HG03457 (cell line): ENCODE data around the gene PLEKHO2.

ENCODE experiments used
- ATAC-seq: cut with Tn5 transposase; IDR thresholded peaks from one replicate; pipeline ENCODE4 v1.9.1; 2021; ENCODE audit warnings: moderate number of reproducible peaks; ENCODE audit not compliant: unreplicated experiment

Gene PLEKHO2

GRCh38 chr15:64825431-64826294, 16.1 kb upstream of the PLEKHO2 start, which contains the start of gene PIF1:
PIF1 (minus strand) TSS chr15:64825647; CDS start chr15:64824335, 1,312 bp downstream.
- peak; percentile 62 for ATAC-seq

- ATAC-seq = no peak
These were observed 12.7 kb upstream of the PLEKHO2 start for GRCh38 chr15:64828985-64829384.

GRCh38 chr15:64833690-64834089, 8.0 kb upstream of the PLEKHO2 start:
- ATAC-seq = no peak

- ATAC-seq = no peak
These were observed 5.6 kb upstream of the PLEKHO2 start for GRCh38 chr15:64836023-64836536.

- no peak for ATAC-seq
These were observed 4.2 kb upstream of the PLEKHO2 start for GRCh38 chr15:64837502-64837901.

- no peak for ATAC-seq
These were observed 713 bp upstream of the PLEKHO2 start for GRCh38 chr15:64841060-64841343.

- ATAC-seq = no peak
These were observed 603 bp downstream of the PLEKHO2 start for GRCh38 chr15:64842096-64842939.

- ATAC-seq = no peak
These were observed 1.4 kb downstream of the PLEKHO2 start for GRCh38 chr15:64842986-64843561.

- no peak for ATAC-seq
These were observed 2.3 kb downstream of the PLEKHO2 start for GRCh38 chr15:64843991-64844390.

- no peak for ATAC-seq
These were observed 2.9 kb downstream of the PLEKHO2 start for GRCh38 chr15:64844576-64845145.

- ATAC-seq = no peak
These were observed 3.5 kb downstream of the PLEKHO2 start for GRCh38 chr15:64845183-64845611.

- no peak for ATAC-seq
These were observed 4.3 kb downstream of the PLEKHO2 start for GRCh38 chr15:64845831-64846595.

GRCh38 chr15:64847016-64847415, 5.3 kb downstream of the PLEKHO2 start:
- ATAC-seq = no peak

GRCh38 chr15:64847448-64847847, 5.7 kb downstream of the PLEKHO2 start:
- ATAC-seq = no peak

- no peak for ATAC-seq
These were observed 6.4 kb downstream of the PLEKHO2 start for GRCh38 chr15:64847876-64848716.

GRCh38 chr15:64850778-64851502, 9.2 kb downstream of the PLEKHO2 start:
- ATAC-seq = no peak

- ATAC-seq = no peak
These were observed 9.8 kb downstream of the PLEKHO2 start for GRCh38 chr15:64851503-64851840.

- ATAC-seq = no peak
These were observed 12.3 kb downstream of the PLEKHO2 start for GRCh38 chr15:64854041-64854440.

GRCh38 chr15:64854526-64854925, 12.8 kb downstream of the PLEKHO2 start:
- no peak for ATAC-seq
